Thyroid gland (tissue), 4 donors: ENCODE data around the gene CDC45.

Experiments
- CTCF ChIP-seq, 6 experiments: fragments of 200-600 bp in 3 of 6; fragments of 450-650 bp in 3 of 6; sonication (generic) in 3 of 6; IDR thresholded peaks; one replicate each; pipeline ENCODE4 v1.5.1; 2016 to 2019; ENCODE audit warnings: antibody characterized with exemption in 6 of 6, mild to moderate bottlenecking in 2 of 6, inconsistent platforms in 1 of 6, moderate library complexity in 1 of 6
- POLR2A ChIP-seq, 2 donors: fragments of 450-650 bp; IDR thresholded peaks; one replicate each; pipeline ENCODE4 v1.6.1; 2017; ENCODE audit warnings: antibody characterized with exemption in 2 of 2, mild to moderate bottlenecking in 2 of 2, moderate library complexity in 1 of 2

GRCh38 chr22:19543970-19544708, 64.4 kb downstream of the CDC45 start:
- TF ChIP-seq CTCF (IDR thresholded peaks at IDR 0.05) (no peak), POLR2A (IDR thresholded peaks at IDR 0.05) (no peak)
